Measurements from ENCODE around the gene CIDEC. TPM values are rescaled to one million over a fixed set of nuclear protein-coding genes. Genes with fewer than 3 reads are reported as not detected.
A peak's percentile ranks its signal among the peaks of the same experiment; 100 is the strongest.

The CIDEC gene
- total and polyA plus RNA-seq, 2 of the 13 experiments (the other 11 are each of a cell fraction or from before 2014, with no cell fraction given) = 2.5 to 10.4 TPM

GRCh38 chr3:9888540-9888939, 8.5 kb upstream of the CIDEC start (continued):
- TF ChIP-seq IRF2 (CRISPR knock-in tag; IDR thresholded peaks at IDR 0.05) (0 out of 2 replicates have a peak, but pooled peaks have one; percentile 16), RCOR2 (CRISPR knock-in tag; IDR thresholded peaks at IDR 0.05) (0 out of 2 replicates have a peak, but pooled peaks have one; percentile 48), SMARCE1 (IDR thresholded peaks at IDR 0.05; ENCODE audit: borderline replicate concordance) (no peak), SOX6 (IDR thresholded peaks at IDR 0.05) (no peak), SOX6 (CRISPR knock-in tag; IDR thresholded peaks at IDR 0.05) (0 out of 2 replicates have a peak, but pooled peaks have one; percentile 10), MXD1 (CRISPR knock-in tag; IDR thresholded peaks at IDR 0.05) (no peak), U2AF2 (IDR thresholded peaks at IDR 0.05; ENCODE audit: low read depth, low read length) (no peak), SP1 (IDR thresholded peaks at IDR 0.05) (no peak), SP1 (CRISPR knock-in tag; IDR thresholded peaks at IDR 0.05) (no peak), HNF4G (IDR thresholded peaks at IDR 0.05; ENCODE audit: borderline replicate concordance, low read depth, low read length) (peak; percentile 18; the same call in 1 of the 2 replicates), HNF4G (CRISPR knock-in tag; IDR thresholded peaks at IDR 0.05; ENCODE audit: borderline replicate concordance, low read depth) (no peak), ZNF709 (CRISPR knock-in tag; IDR thresholded peaks at IDR 0.05) (no peak), JARID2 (CRISPR knock-in tag; IDR thresholded peaks at IDR 0.05; ENCODE audit: insufficient replicate concordance) (no peak), WIZ (CRISPR knock-in tag; IDR thresholded peaks at IDR 0.05) (no peak), SRSF1 (optimal IDR thresholded peaks at IDR 0.05; ENCODE audit: low read depth, low read length) (no peak), KIAA2018 (CRISPR knock-in tag; IDR thresholded peaks at IDR 0.05; ENCODE audit: borderline replicate concordance) (no peak), PAXIP1 (CRISPR knock-in tag; conservative IDR thresholded peaks at IDR 0.05) (peak; percentile 49), BCL6 (CRISPR knock-in tag; IDR thresholded peaks at IDR 0.05) (0 out of 2 replicates have a peak, but pooled peaks have one; percentile 9), CHD2 (IDR thresholded peaks at IDR 0.05; ENCODE audit: low read depth, low read length) (no peak), RARA (CRISPR knock-in tag; IDR thresholded peaks at IDR 0.05) (peak; percentile 78)

Data from HepG2 (cell line).